AG09309 (cell line): Measurements from ENCODE around the gene CDC25A.

Source experiments
- DNase-seq: peaks from one replicate; pipeline ENCODE4 v3.0.0-alpha.2; 2010; ENCODE audit warnings: low read depth
- H3K4me3 ChIP-seq: 2 replicates; pipeline ENCODE4 v1.5.1; 2011; ENCODE audit warnings: mild to moderate bottlenecking, low read depth, low read length, moderate library complexity; ENCODE audit not compliant: control insufficient read depth
- TF ChIP-seq, protein P1 (sequence below): IDR thresholded peaks from 2 replicates; pipeline ENCODE4 v1.5.1; 2011; ENCODE audit warnings: mild to moderate bottlenecking, low read depth, low read length, inconsistent platforms; ENCODE audit not compliant: insufficient read depth, control insufficient read depth; ENCODE audit errors: missing control alignments

CDC25A gene

DNA sequence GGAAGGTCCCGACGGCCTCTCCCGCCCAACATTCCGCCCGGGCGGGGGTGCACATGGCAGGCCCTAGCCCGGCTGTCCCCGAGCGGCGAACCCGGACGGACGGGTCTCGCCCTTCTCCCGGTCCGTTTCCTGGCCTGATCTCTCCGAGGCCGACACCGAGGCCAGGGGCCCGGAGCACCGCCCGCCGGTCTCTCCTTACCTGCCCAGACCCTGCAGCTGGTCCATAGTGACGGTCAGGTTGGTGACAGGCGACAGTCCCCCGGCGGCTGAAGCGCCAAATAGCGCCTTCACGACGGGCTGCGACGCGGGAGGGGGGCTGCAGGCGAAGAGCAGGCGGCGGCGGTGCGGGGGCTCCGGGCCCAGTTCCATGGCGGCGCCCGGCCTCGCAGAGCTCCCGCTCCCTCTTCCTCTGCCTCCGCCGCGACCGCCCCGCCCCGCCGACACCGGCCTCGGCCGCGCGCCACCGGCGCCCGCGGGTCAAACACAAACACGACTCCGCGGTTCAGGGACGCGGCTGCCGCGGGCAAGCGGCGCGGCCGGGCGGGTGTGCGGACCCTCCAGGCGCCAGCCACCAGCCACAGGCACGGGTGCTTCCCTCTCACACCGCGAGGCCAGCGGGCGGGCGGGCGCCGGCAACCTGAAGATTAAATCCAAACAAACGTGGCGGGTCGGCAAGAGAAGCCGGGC is 495 bp downstream of the CDC25A start:
- TF ChIP-seq, protein P1, sequence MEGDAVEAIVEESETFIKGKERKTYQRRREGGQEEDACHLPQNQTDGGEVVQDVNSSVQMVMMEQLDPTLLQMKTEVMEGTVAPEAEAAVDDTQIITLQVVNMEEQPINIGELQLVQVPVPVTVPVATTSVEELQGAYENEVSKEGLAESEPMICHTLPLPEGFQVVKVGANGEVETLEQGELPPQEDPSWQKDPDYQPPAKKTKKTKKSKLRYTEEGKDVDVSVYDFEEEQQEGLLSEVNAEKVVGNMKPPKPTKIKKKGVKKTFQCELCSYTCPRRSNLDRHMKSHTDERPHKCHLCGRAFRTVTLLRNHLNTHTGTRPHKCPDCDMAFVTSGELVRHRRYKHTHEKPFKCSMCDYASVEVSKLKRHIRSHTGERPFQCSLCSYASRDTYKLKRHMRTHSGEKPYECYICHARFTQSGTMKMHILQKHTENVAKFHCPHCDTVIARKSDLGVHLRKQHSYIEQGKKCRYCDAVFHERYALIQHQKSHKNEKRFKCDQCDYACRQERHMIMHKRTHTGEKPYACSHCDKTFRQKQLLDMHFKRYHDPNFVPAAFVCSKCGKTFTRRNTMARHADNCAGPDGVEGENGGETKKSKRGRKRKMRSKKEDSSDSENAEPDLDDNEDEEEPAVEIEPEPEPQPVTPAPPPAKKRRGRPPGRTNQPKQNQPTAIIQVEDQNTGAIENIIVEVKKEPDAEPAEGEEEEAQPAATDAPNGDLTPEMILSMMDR, result no peak
- H3K4me3 ChIP-seq, result peak overlapping the region; percentile 62
- DNase-seq, result no peak

DNA sequence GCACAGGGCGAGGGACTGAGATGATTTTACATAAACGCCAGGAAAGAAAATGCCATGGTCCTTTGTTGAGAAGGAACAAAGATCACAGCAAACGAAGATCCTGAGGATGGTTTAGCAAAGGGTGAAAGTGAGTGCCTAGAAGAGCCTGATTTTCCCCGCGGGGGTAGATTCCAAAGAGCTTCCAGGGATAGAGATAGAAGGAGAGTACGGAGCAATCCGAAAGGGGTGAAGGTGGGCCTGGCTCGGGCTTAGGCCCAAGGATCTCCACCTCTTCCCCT is 977 bp downstream of the CDC25A start:
- DNase-seq, result no peak
- H3K4me3 ChIP-seq, result peak overlapping the region; percentile 62
- TF ChIP-seq, protein P1, result no peak

DNA sequence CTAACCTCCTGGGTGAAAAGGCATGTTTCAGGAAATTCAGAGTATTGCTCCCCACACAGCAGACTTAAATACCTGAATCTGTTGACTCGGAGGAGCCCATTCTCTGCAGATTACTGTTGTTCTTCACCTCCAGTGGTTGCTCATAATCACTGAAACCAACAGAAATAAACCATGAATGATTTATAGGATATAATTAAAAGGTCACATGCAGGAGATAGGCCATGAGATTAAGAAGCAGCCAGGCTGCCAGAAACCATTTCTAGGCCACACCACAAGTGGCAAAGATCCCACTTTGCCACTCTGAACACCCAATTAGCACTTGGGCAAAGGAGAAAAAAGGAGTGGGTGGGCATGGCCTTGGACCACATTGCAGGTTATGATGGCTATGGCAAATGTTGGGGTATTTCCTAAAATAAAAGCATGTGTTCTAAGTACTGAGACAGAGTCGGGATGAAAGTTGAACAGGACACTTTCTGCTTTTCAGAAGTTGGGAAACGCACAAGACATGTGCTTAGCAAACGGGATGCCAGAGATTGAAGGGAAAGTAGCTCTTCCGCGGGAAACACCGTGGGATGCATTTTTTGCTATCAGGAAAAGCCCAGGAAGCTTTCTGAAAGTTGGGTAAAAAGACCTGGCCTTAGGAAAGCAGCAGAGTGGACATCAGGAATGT is 1.5 kb downstream of the CDC25A start:
- TF ChIP-seq, protein P1, result no peak
- no peak for DNase-seq
- H3K4me3 ChIP-seq, result peak overlapping the region; percentile 62

DNA sequence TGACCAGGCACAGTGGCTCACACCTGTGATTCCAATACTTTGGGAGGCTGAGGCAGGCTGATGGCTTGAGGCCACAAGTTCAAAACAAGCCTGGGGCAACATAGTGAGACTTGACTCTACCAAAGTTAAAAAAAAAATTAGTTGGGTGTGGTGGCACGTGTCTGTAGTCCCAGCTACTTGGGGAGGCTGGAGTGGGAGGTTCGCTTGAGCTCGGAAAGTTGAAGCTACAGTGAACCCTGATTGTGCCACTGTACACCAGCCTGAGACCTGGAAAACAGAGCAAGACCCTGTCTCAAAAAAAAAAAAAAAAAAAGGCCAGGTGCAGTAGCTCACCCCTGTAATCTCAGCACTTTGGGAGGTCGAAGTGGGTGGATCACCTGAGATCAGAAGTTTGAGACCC is 3.1 kb downstream of the CDC25A start:
- DNase-seq, result no peak
- TF ChIP-seq, protein P1, result no peak
- H3K4me3 ChIP-seq, result no peak overlapping the region

DNA sequence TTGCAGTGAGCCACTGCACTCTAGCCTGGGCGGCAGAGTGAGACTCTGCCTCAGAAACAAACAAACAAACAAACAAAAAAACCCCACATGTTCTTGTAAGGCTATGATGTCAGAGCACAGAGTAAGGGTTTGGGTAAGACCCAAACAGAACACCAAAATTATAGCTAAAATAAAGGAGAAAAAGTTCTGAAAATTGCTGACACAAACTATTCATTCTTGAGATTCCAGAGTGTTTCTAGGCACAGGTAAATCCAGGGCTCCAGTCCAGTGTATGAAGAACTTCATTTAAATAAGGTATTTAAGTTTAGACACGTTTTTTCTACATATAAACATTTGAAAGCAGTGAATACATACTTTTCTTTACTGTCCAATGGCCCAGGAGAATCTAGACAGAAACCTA is 3.9 kb downstream of the CDC25A start:
- no peak for DNase-seq
- no peak overlapping the region for H3K4me3 ChIP-seq
- TF ChIP-seq, protein P1, result no peak

DNA sequence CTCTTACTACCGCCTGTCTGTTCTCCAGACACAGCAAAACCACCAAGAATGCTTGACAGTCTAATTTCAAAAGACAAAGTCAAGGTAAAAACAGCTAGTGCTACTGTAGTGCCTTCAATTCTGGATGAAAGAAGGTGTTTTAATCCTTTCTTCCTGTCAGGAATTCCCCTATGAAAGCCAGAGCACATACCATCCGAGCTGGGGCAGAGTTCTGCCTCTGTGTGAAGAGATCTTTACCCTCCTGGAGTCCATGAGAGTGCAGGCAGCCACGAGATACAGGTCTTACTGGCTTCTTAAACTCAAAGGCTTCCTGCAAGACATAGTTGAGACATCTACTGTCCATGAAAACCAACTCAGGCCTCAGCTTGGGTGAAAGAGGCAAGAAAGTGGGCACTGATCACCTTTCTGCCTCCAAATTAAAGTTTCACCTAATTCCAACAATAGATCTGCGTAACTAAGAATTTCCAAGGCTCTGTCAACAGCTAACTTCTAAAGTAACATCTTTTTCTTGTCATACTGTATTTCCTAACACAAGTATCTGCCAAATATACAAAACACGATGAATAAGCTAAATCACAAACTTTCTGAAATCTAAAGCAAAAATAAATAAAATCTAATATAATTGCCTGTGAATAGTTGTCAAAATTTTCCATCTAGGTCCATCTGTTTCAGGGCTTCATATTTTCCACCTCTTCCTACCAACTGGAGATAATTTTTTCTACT is 7.5 kb downstream of the CDC25A start:
- TF ChIP-seq, protein P1, result no peak
- no peak overlapping the region for H3K4me3 ChIP-seq
- DNase-seq, result no peak
